Smooth muscle cell (in vitro differentiated cells): ENCODE results near the gene ABL1. TPM values are rescaled to one million over a fixed set of nuclear protein-coding genes. Genes with fewer than 3 reads are reported as not detected.

Experiments
- DNase-seq: peaks from one replicate; lab custom pipeline; 2025; ENCODE audit not compliant: unreplicated experiment; lab: John Stamatoyannopoulos, UW
- H2AFZ ChIP-seq: fragments of 200-600 bp; sonication (generic); 2 replicates; pipeline ENCODE4 v1.6.0; 2016; ENCODE audit warnings: antibody characterized with exemption, low read depth, mild to moderate bottlenecking
- H3F3A ChIP-seq: fragments of 200-600 bp; sonication (generic); 2 replicates; pipeline ENCODE4 v1.6.0; 2017; ENCODE audit warnings: antibody characterized with exemption, low read depth
- H3K27ac ChIP-seq: fragments of 200-600 bp; sonication (generic); 2 replicates; pipeline ENCODE4 v1.5.1; 2016; ENCODE audit warnings: low read depth, mild to moderate bottlenecking
- H3K27me3 ChIP-seq: fragments of 200-600 bp; sonication (generic); 2 replicates; pipeline ENCODE4 v1.6.1; 2016; ENCODE audit warnings: low read depth, mild to moderate bottlenecking
- H3K36me3 ChIP-seq: fragments of 200-600 bp; sonication (generic); 2 replicates; pipeline ENCODE4 v1.5.1; 2016; ENCODE audit warnings: low read depth
- H3K4me1 ChIP-seq: fragments of 200-600 bp; sonication (generic); 2 replicates; pipeline ENCODE4 v1.5.1; 2016; ENCODE audit warnings: low read depth
- H3K4me2 ChIP-seq: fragments of 200-600 bp; sonication (generic); 2 replicates; pipeline ENCODE4 v1.6.0; 2016; ENCODE audit warnings: mild to moderate bottlenecking
- H3K4me3 ChIP-seq: fragments of 200-600 bp; sonication (generic); 2 replicates; pipeline ENCODE4 v1.5.1; 2016; ENCODE audit warnings: mild to moderate bottlenecking
- H3K79me2 ChIP-seq: fragments of 200-600 bp; sonication (generic); 2 replicates; pipeline ENCODE4 v1.6.0; 2016; ENCODE audit warnings: low read depth, mild to moderate bottlenecking
- H3K9ac ChIP-seq: fragments of 200-600 bp; sonication (generic); 2 replicates; pipeline ENCODE4 v1.6.0; 2016; ENCODE audit warnings: low read depth
- H3K9me3 ChIP-seq: fragments of 200-600 bp; sonication (generic); replicated peaks from 2 replicates; pipeline ENCODE4 v1.5.1; 2016; ENCODE audit warnings: low read depth
- H4K20me1 ChIP-seq: fragments of 200-600 bp; sonication (generic); 2 replicates; pipeline ENCODE4 v1.6.0; 2016; ENCODE audit warnings: low read depth
- CTCF ChIP-seq: fragments of 200-600 bp; sonication (generic); IDR thresholded peaks from 2 replicates; pipeline ENCODE4 v1.5.1; 2017; ENCODE audit warnings: borderline replicate concordance, mild to moderate bottlenecking, antibody characterized with exemption; ENCODE audit not compliant: insufficient read depth, poor library complexity, severe bottlenecking
- WGBS: methylation state at CpG from one replicate; pipeline ENCODE4 v1.1.7; 2016; ENCODE audit warnings: low lambda C conversion rate; 5-methylcytosine and 5-hydroxymethylcytosine counted together
- polyA plus RNA-seq: library from polyadenylated mRNA; unstranded; fragments of >200 nt; fragmentation: Nextera tagmentation; extraction: Ambion mirVana; gene quantifications from 2 replicates; pipeline ENCODE4 v1.2.1, GENCODE V29; 2016
- total RNA-seq: library from RNA; depleted of rRNA; stranded (reverse); fragments of >200 nt; gene quantifications from 2 replicates; pipeline ENCODE4 v1.2.3, GENCODE V29; 2014

ABL1 gene
- total RNA-seq (38.2 TPM in 2 replicates), polyA plus RNA-seq (50.6 and 51.0 TPM in 2 replicates)

DNA sequence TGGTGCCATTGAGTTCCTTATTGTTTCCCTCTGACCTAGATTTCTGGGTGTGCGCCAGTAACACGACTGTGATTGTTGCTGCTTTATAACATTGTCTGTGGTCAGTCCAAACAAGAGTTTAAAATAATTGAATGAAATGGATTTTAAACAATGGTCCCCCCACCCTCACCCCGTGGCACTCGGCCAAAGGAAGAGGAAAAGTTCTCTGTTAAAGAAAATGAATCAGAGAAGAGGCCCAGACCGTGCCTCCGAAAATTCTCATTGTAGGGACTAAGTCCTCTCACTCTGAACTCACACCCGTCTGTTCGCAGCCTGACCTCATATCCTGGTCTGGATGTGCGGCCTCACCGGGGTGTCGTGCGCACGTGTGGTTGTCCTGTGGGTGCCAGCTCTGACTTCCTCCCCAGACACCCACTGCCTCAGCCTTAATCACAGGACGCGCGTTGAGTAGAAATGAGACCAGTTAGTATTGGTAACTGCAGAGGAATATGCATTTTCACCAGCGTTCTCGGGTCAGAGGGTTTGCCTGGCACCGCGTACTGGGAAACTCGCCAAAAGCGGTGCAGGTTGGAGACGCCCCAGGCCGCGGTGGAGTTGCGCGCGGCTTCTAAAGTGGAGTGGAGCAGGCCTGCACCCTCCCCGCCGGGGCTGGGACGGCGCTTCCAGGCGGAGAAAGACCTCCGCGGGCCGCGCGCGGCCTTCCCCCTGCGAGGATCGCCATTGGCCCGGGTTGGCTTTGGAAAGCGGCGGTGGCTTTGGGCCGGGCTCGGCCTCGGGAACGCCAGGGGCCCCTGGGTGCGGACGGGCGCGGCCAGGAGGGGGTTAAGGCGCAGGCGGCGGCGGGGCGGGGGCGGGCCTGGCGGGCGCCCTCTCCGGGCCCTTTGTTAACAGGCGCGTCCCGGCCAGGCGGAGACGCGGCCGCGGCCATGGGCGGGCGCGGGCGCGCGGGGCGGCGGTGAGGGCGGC lies at the start of gene ABL1:
TSS of gene ABL1 (plus strand) at position 884 of the 966 bp plus-strand sequence. CDS start 193 bp downstream, outside the sequence.
- no peaks in the 10 kb centered on the region for H3K36me3 ChIP-seq
- H4K20me1 ChIP-seq: peaks cover 36% of the 10 kb centered on the region
- DNase-seq: no peak
- no peaks in the 10 kb centered on the region for H3F3A ChIP-seq
- peak within 1 kb of the TSS; percentile 93 for H3K4me2 ChIP-seq
- 4% methylated on average over 52 of the region's 78 CpGs for WGBS
- H3K9ac ChIP-seq: peak within 1 kb of the TSS; percentile 97
- H3K4me3 ChIP-seq: peak within 1 kb of the TSS; percentile 96
- no peaks in the 10 kb centered on the region for H3K9me3 ChIP-seq
- TF ChIP-seq CTCF: no peak
- H2AFZ ChIP-seq: peak within 1 kb of the TSS; percentile 79
- peaks cover 36% of the 10 kb centered on the region for H3K4me1 ChIP-seq
- H3K27ac ChIP-seq: peak within 1 kb of the TSS; percentile 92
- peaks cover 83% of the 10 kb centered on the region for H3K79me2 ChIP-seq
- H3K27me3 ChIP-seq: no peaks in the 10 kb centered on the region

DNA sequence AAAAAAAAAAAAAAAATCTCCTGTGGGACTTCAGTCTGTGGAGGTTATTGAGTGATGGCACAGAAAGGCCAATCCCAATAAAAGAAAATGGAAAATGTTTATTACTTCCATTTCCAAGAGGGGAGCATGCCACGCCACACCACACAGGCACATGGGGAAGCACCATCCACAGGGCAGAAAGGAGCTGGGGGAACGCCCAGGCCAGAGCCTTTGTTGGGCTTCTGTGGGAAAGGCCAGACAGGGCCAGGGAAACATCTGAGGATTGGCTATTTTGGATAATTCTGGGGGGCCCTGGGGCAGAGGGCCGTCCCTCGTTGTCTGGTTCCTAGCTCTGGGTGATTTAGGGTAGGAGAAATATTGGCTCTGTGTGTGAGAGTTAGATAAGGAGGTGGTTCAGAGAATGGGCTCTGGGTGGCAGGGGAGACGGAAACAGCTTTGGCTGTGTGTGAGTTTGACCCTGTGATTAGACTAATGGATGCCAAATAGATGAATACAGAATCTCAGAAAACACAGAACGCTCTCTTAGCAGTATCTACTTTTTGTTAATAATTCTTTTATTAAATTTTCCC lies 49.0 kb upstream of the ABL1 start:
- no peaks in the 10 kb centered on the region for H3K27me3 ChIP-seq
- H3K4me3 ChIP-seq: no peak overlapping the region
- H3K4me1 ChIP-seq: no peaks in the 10 kb centered on the region
- DNase-seq: no peak
- no peaks in the 10 kb centered on the region for H3F3A ChIP-seq
- no peak overlapping the region for H2AFZ ChIP-seq
- H3K9ac ChIP-seq: no peak overlapping the region
- TF ChIP-seq CTCF: no peak
- H3K9me3 ChIP-seq: peaks cover 10% of the 10 kb centered on the region
- H3K79me2 ChIP-seq: peaks cover 54% of the 10 kb centered on the region
- no peak overlapping the region for H3K27ac ChIP-seq
- no peak overlapping the region for H3K4me2 ChIP-seq
- no peaks in the 10 kb centered on the region for H4K20me1 ChIP-seq
- peaks cover 16% of the 10 kb centered on the region for H3K36me3 ChIP-seq
- WGBS: 75% methylated on average over 6 of the region's 6 CpGs

GRCh38 chr9:130786526-130786925 lies 48.5 kb upstream of the ABL1 start:
- DNase-seq: no peak
- H3K27ac ChIP-seq: no peak overlapping the region
- H4K20me1 ChIP-seq: no peaks in the 10 kb centered on the region
- 95% methylated on average over 4 of the region's 4 CpGs for WGBS
- H3K4me1 ChIP-seq: no peaks in the 10 kb centered on the region
- H3F3A ChIP-seq: no peaks in the 10 kb centered on the region
- H3K4me3 ChIP-seq: no peak overlapping the region
- H3K4me2 ChIP-seq: no peak overlapping the region
- H3K79me2 ChIP-seq: peaks cover 59% of the 10 kb centered on the region
- peaks cover 10% of the 10 kb centered on the region for H3K9me3 ChIP-seq
- H2AFZ ChIP-seq: no peak overlapping the region
- H3K27me3 ChIP-seq: no peaks in the 10 kb centered on the region
- H3K36me3 ChIP-seq: peaks cover 16% of the 10 kb centered on the region
- H3K9ac ChIP-seq: no peak overlapping the region
- TF ChIP-seq CTCF: no peak
